ENCODE data around the gene PPP1R11. TPM values are rescaled to one million over a fixed set of nuclear protein-coding genes. Genes with fewer than 3 reads are reported as not detected.

Gene PPP1R11
- total and polyA plus RNA-seq, 2 of the 13 experiments (the other 11 are each of a cell fraction or from before 2014, with no cell fraction given), result 32.1 to 58.9 TPM

DNA sequence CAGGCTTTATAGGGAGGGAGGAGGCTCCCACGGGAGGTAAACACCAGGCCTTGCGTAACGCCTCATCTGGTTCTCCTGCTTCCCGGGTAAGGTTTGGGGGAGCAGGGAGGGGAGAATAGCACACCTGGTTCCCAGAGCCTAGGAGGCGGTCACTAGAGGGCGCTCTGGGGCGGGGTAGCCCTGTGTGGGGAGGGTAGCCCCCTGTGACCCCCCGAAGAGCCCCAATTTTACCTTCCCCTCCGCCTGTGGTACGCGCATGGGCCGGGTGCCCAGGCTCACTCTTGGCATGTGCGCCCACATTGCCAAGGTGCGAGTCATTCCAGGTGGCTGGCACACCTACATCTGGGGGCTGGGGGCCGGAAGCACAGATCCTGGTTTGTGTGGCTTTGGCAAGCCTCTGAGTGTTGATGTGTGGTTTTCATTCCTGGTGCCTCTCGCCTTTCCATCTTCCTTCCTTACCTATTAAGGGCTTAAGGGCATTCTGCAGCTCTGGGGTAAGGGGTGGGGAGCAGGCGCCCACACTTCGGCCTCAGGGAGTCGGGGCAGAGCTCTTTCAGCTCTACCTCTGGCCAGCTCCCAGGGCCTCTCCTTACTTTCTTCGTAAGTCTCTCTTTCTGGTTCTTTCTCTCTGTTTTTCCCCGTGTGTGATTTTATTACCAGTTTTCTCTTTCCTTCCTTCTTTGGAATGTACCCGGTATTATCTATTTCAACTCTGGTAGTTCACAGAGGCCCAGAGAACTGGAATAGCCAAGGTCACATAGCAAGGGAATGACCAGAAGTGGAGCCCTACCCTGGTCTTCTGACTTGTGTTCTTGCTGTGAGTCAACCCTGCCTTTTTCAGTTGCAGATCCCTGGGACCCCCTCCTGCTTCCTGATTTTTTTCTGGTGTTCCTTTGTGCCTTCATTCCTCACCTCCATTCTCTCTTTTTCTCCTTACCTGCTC, 9.1 kb downstream of the PPP1R11 start (continued):
- TF ChIP-seq LCORL (IDR thresholded peaks at IDR 0.05) (no peak), LCORL (CRISPR knock-in tag; IDR thresholded peaks at IDR 0.05) (no peak; the same call in 1 of the 2 replicates), ZFYVE20 (CRISPR knock-in tag; IDR thresholded peaks at IDR 0.05; ENCODE audit: borderline replicate concordance, low read depth) (no peak), SP2 (CRISPR knock-in tag; IDR thresholded peaks at IDR 0.05) (no peak), TGIF2 (CRISPR knock-in tag; IDR thresholded peaks at IDR 0.05) (peak; percentile 36; the same call in 1 of the 2 replicates), FOXO1 (CRISPR knock-in tag; IDR thresholded peaks at IDR 0.05) (peak; percentile 78; the same call in 1 of the 2 replicates), ELK4 (CRISPR knock-in tag; IDR thresholded peaks at IDR 0.05; ENCODE audit: borderline replicate concordance) (no peak), ARID5B (CRISPR knock-in tag; IDR thresholded peaks at IDR 0.05) (peak; percentile 55), SOX5 (CRISPR knock-in tag; IDR thresholded peaks at IDR 0.05; ENCODE audit: borderline replicate concordance) (no peak), ZNF138 (CRISPR knock-in tag; IDR thresholded peaks at IDR 0.05; ENCODE audit: low read depth) (no peak), HDAC1 (CRISPR knock-in tag; IDR thresholded peaks at IDR 0.05) (peak; percentile 49; the same call in 1 of the 2 replicates), ZNF713 (CRISPR knock-in tag; IDR thresholded peaks at IDR 0.05) (no peak), GABPA (IDR thresholded peaks at IDR 0.05; ENCODE audit: low read depth, low read length) (no peak), GABPA (CRISPR knock-in tag; IDR thresholded peaks at IDR 0.05; ENCODE audit: low read depth) (no peak), MLLT10 (CRISPR knock-in tag; IDR thresholded peaks at IDR 0.05) (no peak), MYNN (CRISPR knock-in tag; IDR thresholded peaks at IDR 0.05; ENCODE audit: low read depth) (no peak), RBM39 (IDR thresholded peaks at IDR 0.05; ENCODE audit: low read depth, low read length, poor library complexity, severe bottlenecking) (no peak), ZNF12 (CRISPR knock-in tag; IDR thresholded peaks at IDR 0.05) (no peak), REXO4 (CRISPR knock-in tag; IDR thresholded peaks at IDR 0.05; ENCODE audit: borderline replicate concordance) (no peak), HMGXB4 (CRISPR knock-in tag; IDR thresholded peaks at IDR 0.05; ENCODE audit: borderline replicate concordance in 1 of 2, low read depth in 1 of 2) (peak; percentile 77 to 89; a peak in 3 of 4 replicates), ZNF296 (CRISPR knock-in tag; conservative IDR thresholded peaks at IDR 0.05) (no peak), ZSCAN30 (CRISPR knock-in tag; IDR thresholded peaks at IDR 0.05) (0 out of 2 replicates have a peak, but pooled peaks have one; percentile 50), KAT8 (CRISPR knock-in tag; IDR thresholded peaks at IDR 0.05) (no peak), SMAD3 (CRISPR knock-in tag; IDR thresholded peaks at IDR 0.05) (no peak; the same call in 1 of the 2 replicates)
